HepG2 (cell line): ENCODE measurements around the gene PDGFA. TPM values are rescaled to one million over a fixed set of nuclear protein-coding genes. Genes with fewer than 3 reads are reported as not detected.

Experiments used
- ATF1 ChIP-seq: IDR thresholded peaks from 2 replicates; pipeline ENCODE4 v1.6.1; 2016; ENCODE audit warnings: mild to moderate bottlenecking, control low read depth
- HOXA3 ChIP-seq: sonication (generic); formaldehyde crosslinking; IDR thresholded peaks from 2 replicates; pipeline ENCODE4 v1.5.0; 2020; ENCODE audit warnings: missing genetic modification reagents
- MTF2 ChIP-seq: sonication (generic); formaldehyde crosslinking; IDR thresholded peaks from 2 replicates; pipeline ENCODE4 v1.5.0; 2020; ENCODE audit warnings: missing genetic modification reagents, borderline replicate concordance
- THAP9 ChIP-seq: sonication (generic); formaldehyde crosslinking; IDR thresholded peaks from 2 replicates; pipeline ENCODE4; 2020; ENCODE audit warnings: missing genetic modification reagents, mild to moderate bottlenecking, borderline replicate concordance
- TRIM24 ChIP-seq: sonication (generic); formaldehyde crosslinking; IDR thresholded peaks from 2 replicates; pipeline ENCODE4 v1.8.0; 2022; ENCODE audit warnings: mild to moderate bottlenecking, missing genetic modification reagents
- ZNF18 ChIP-seq: sonication (generic); formaldehyde crosslinking; IDR thresholded peaks from 2 replicates; pipeline ENCODE4 v1.8.0; 2022; ENCODE audit warnings: mild to moderate bottlenecking, missing genetic modification reagents; ENCODE audit not compliant: insufficient replicate concordance
- ZNF280B ChIP-seq: sonication (generic); formaldehyde crosslinking; IDR thresholded peaks from 2 replicates; pipeline ENCODE4 v1.5.0; 2020; ENCODE audit warnings: missing genetic modification reagents, mild to moderate bottlenecking, borderline replicate concordance
- ZNF282 ChIP-seq: fragments of 450-650 bp; IDR thresholded peaks from 2 replicates; pipeline ENCODE4 v1.6.1; 2018; ENCODE audit not compliant: partially characterized antibody
- ZNF326 ChIP-seq: sonication (generic); formaldehyde crosslinking; IDR thresholded peaks from 2 replicates; pipeline ENCODE4 v1.4.0; 2020; ENCODE audit warnings: missing genetic modification reagents, borderline replicate concordance
- ZNF687 ChIP-seq: sonication (generic); formaldehyde crosslinking; IDR thresholded peaks from 2 replicates; pipeline ENCODE4 v1.5.1; 2020; ENCODE audit warnings: mild to moderate bottlenecking, missing genetic modification reagents, moderate library complexity
- ZNF709 ChIP-seq: sonication (generic); formaldehyde crosslinking; IDR thresholded peaks from 2 replicates; pipeline ENCODE4 v1.5.0; 2020; ENCODE audit warnings: mild to moderate bottlenecking, missing genetic modification reagents
- polyA plus RNA-seq, 8 experiments: library from polyadenylated mRNA; depleted of rRNA in 3 of 8; stranded (reverse) in 7 of 8; unstranded in 1 of 8; fragments of >200 nt; fragmentation: Illumina TruSeq in 4 of 8; extraction: Trizol in 4 of 8; gene quantifications; 2 replicates each; pipeline versions ENCODE4 v1.2.1 to v1.2.3, GENCODE V29; 2011 to 2016; ENCODE audit warnings: low read depth in 4 of 8, missing spikeins in 1 of 8, mixed read lengths in 1 of 8; ENCODE audit not compliant: insufficient read depth in 1 of 8
- total RNA-seq, 5 experiments: library from RNA; depleted of rRNA; stranded (reverse); fragments of >200 nt; fragmentation: Illumina TruSeq; extraction: Trizol; gene quantifications; 2 replicates each; pipeline ENCODE4 v1.2.3, GENCODE V29; 2016; ENCODE audit warnings: low read depth in 1 of 5
- TF ChIP-seq, protein P1 (sequence below): sonication (generic); formaldehyde crosslinking; IDR thresholded peaks from 2 replicates; pipeline ENCODE4 v1.4.0; 2020; ENCODE audit warnings: missing genetic modification reagents

Gene PDGFA
- total and polyA plus RNA-seq, 2 of the 13 experiments (the other 11 are each of a cell fraction or from before 2014, with no cell fraction given): 1.5 to 3.4 TPM

GRCh38 chr7:523347-524336 is 4.0 kb upstream of the PDGFA start (continued):
- TF ChIP-seq ZNF326 (CRISPR knock-in tag) (no peak), THAP9 (no peak), ZNF709 (CRISPR knock-in tag) (no peak), ZNF18 (no peak), MTF2 (no peak), ZNF280B (CRISPR knock-in tag) (no peak), ZNF282 (no peak), HOXA3 (no peak), TRIM24 (no peak), ATF1 (CRISPR knock-in tag) (no peak), ZNF687 (CRISPR knock-in tag) (no peak)
- TF ChIP-seq, protein P1, sequence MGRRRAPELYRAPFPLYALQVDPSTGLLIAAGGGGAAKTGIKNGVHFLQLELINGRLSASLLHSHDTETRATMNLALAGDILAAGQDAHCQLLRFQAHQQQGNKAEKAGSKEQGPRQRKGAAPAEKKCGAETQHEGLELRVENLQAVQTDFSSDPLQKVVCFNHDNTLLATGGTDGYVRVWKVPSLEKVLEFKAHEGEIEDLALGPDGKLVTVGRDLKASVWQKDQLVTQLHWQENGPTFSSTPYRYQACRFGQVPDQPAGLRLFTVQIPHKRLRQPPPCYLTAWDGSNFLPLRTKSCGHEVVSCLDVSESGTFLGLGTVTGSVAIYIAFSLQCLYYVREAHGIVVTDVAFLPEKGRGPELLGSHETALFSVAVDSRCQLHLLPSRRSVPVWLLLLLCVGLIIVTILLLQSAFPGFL (CRISPR knock-in tag): no peak
